ENCODE results near the gene NR1D1. TPM values are rescaled to one million over a fixed set of nuclear protein-coding genes. Genes with fewer than 3 reads are reported as not detected.
A peak's percentile ranks its signal among the peaks of the same experiment; 100 is the strongest.

Gene NR1D1
- total and polyA plus RNA-seq, 2 of the 13 experiments (the other 11 are each of a cell fraction or from before 2014, with no cell fraction given): 2.1 to 2.7 TPM

GRCh38 chr17:40098846-40099618, 1.4 kb downstream of the NR1D1 start (continued):
- TF ChIP-seq FOXP4 (CRISPR knock-in tag; IDR thresholded peaks at IDR 0.05) (peak; percentile 96), ZNF280D (CRISPR knock-in tag; IDR thresholded peaks at IDR 0.05) (no peak; the same call in 1 of the 2 replicates), MAF1 (CRISPR knock-in tag; IDR thresholded peaks at IDR 0.05; ENCODE audit: borderline replicate concordance) (0 out of 2 replicates have a peak, but pooled peaks have one; percentile 63), SP2 (CRISPR knock-in tag; IDR thresholded peaks at IDR 0.05) (no peak), DRAP1 (CRISPR knock-in tag; IDR thresholded peaks at IDR 0.05) (peak; percentile 88), LBX2 (CRISPR knock-in tag; IDR thresholded peaks at IDR 0.05; ENCODE audit: borderline replicate concordance) (peak; percentile 9), SNAPC5 (CRISPR knock-in tag; IDR thresholded peaks at IDR 0.05; ENCODE audit: borderline replicate concordance) (peak; percentile 91), PHB2 (IDR thresholded peaks at IDR 0.05; ENCODE audit: partially characterized antibody) (no peak), ZNF652 (CRISPR knock-in tag; IDR thresholded peaks at IDR 0.05; ENCODE audit: borderline replicate concordance, low read depth) (peak; percentile 59; the same call in 1 of the 2 replicates), ZNF282 (IDR thresholded peaks at IDR 0.05; ENCODE audit: partially characterized antibody) (peak; percentile 26), SPEN (CRISPR knock-in tag; IDR thresholded peaks at IDR 0.05; ENCODE audit: low read depth) (peak; percentile 98; the same call in 1 of the 2 replicates), ZNF747 (CRISPR knock-in tag; IDR thresholded peaks at IDR 0.05; ENCODE audit: borderline replicate concordance) (peak; percentile 99), ZC3H13 (CRISPR knock-in tag; IDR thresholded peaks at IDR 0.05) (peak; percentile 97), PLSCR1 (CRISPR knock-in tag; IDR thresholded peaks at IDR 0.05; ENCODE audit: borderline replicate concordance) (no peak; the same call in 1 of the 2 replicates), KLF12 (CRISPR knock-in tag; IDR thresholded peaks at IDR 0.05; ENCODE audit: borderline replicate concordance) (peak; percentile 87; the same call in 1 of the 2 replicates), MXD3 (CRISPR knock-in tag; IDR thresholded peaks at IDR 0.05) (peak; percentile 100), ZSCAN21 (CRISPR knock-in tag; IDR thresholded peaks at IDR 0.05; ENCODE audit: borderline replicate concordance) (peak; percentile 99), ZNF44 (CRISPR knock-in tag; IDR thresholded peaks at IDR 0.05) (peak; percentile 93), SYNCRIP (IDR thresholded peaks at IDR 0.05; ENCODE audit: insufficient read depth, low read depth, low read length) (no peak), TOE1 (CRISPR knock-in tag; IDR thresholded peaks at IDR 0.05) (peak; percentile 90; the same call in 1 of the 2 replicates), ZNF451 (CRISPR knock-in tag; IDR thresholded peaks at IDR 0.05) (peak; percentile 100), BORCS8-MEF2B (CRISPR knock-in tag; IDR thresholded peaks at IDR 0.05) (peak; percentile 91)
